Measurements from ENCODE around the gene SIN3A.

SIN3A gene

DNA sequence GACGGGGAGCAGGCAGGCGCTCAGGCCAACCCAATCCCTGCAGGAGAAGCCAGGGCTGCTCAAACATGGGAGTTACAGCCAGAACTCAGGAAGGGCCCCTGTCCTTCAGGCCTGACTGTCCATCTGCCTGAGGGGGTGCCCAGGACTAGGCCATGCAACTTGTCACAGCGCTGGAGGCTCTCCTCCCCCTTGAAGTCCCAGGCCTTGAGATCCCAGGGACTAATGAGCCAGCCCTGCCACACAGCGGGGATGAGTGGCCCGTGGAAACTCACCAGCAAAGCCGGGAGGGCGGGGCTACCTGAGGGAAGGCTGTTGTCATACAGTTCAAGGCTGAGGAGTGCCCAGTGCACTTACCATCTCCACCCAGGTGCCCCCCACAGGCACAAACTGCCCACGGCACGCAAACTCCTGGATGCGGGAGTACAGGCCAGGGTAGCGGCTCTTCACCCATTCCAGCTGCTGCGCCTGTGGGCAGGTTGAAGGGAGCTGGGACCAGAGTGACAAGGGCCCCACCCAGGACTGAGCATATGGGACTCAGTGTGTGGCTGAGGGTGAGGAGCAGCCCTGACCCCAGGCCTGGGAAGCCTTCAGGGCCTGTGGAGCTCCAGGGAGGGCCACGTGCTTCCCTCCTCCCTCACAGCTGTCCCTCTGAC lies 89.4 kb downstream of the SIN3A start:
- H3K27me3 ChIP-seq (replicated peaks; ENCODE audit: control insufficient read depth, insufficient read depth, low read length): no peaks in the 10 kb centered on the region
- no peak overlapping the region for H3K4me3 ChIP-seq (replicated peaks; ENCODE audit: low read depth, low read length)
- TF ChIP-seq, protein P1, sequence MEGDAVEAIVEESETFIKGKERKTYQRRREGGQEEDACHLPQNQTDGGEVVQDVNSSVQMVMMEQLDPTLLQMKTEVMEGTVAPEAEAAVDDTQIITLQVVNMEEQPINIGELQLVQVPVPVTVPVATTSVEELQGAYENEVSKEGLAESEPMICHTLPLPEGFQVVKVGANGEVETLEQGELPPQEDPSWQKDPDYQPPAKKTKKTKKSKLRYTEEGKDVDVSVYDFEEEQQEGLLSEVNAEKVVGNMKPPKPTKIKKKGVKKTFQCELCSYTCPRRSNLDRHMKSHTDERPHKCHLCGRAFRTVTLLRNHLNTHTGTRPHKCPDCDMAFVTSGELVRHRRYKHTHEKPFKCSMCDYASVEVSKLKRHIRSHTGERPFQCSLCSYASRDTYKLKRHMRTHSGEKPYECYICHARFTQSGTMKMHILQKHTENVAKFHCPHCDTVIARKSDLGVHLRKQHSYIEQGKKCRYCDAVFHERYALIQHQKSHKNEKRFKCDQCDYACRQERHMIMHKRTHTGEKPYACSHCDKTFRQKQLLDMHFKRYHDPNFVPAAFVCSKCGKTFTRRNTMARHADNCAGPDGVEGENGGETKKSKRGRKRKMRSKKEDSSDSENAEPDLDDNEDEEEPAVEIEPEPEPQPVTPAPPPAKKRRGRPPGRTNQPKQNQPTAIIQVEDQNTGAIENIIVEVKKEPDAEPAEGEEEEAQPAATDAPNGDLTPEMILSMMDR (IDR thresholded peaks at IDR 0.05; ENCODE audit: insufficient read depth, low read length, poor library complexity, severe bottlenecking): no peak
- DNase-seq (ENCODE audit: extremely low read depth, insufficient read length): no peak
- peaks cover 46% of the 10 kb centered on the region for H3K36me3 ChIP-seq (ENCODE audit: control insufficient read depth, insufficient read depth, low read length)

GRCh38 chr15:75361361-75361988 lies 90.0 kb downstream of the SIN3A start:
- peaks cover 47% of the 10 kb centered on the region for H3K36me3 ChIP-seq (ENCODE audit: control insufficient read depth, insufficient read depth, low read length)
- no peaks in the 10 kb centered on the region for H3K27me3 ChIP-seq (replicated peaks; ENCODE audit: control insufficient read depth, insufficient read depth, low read length)
- no peak overlapping the region for H3K4me3 ChIP-seq (replicated peaks; ENCODE audit: low read depth, low read length)
- no peak for DNase-seq (ENCODE audit: extremely low read depth, insufficient read length)
- TF ChIP-seq, protein P1 (IDR thresholded peaks at IDR 0.05; ENCODE audit: insufficient read depth, low read length, poor library complexity, severe bottlenecking): no peak

DNA sequence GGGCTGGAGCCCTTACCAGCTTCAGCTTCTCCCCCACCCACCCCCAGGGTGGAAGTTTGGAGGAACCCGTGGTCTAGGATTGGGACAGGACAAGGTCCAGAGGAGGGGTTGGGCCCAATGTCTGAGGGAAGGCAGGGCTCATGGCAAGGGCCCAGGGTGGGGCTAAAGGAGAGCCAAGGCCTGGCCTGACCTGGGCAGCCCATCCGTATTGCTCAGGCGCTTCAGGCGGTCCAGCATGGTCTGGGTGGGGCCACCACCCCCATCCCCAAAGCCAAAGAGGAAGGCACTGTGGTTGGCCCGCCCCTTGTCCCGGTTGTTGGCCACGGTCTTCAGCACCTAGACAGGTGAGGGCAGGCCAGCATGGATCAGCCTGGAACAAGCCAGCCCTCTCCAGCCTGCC lies 90.6 kb downstream of the SIN3A start:
- Histone ChIP-seq H3K4me3 (replicated peaks; ENCODE audit: low read depth, low read length) (no peak overlapping the region), H3K27me3 (replicated peaks; ENCODE audit: control insufficient read depth, insufficient read depth, low read length) (no peaks in the 10 kb centered on the region), H3K36me3 (ENCODE audit: control insufficient read depth, insufficient read depth, low read length) (peaks cover 48% of the 10 kb centered on the region)
- DNase-seq (ENCODE audit: extremely low read depth, insufficient read length): no peak
- TF ChIP-seq, protein P1 (IDR thresholded peaks at IDR 0.05; ENCODE audit: insufficient read depth, low read length, poor library complexity, severe bottlenecking): no peak

- Histone ChIP-seq H3K27me3 (replicated peaks; ENCODE audit: control insufficient read depth, insufficient read depth, low read length) (no peaks in the 10 kb centered on the region), H3K4me3 (replicated peaks; ENCODE audit: low read depth, low read length) (no peak overlapping the region), H3K36me3 (ENCODE audit: control insufficient read depth, insufficient read depth, low read length) (peaks cover 50% of the 10 kb centered on the region)
- TF ChIP-seq, protein P1 (IDR thresholded peaks at IDR 0.05; ENCODE audit: insufficient read depth, low read length, poor library complexity, severe bottlenecking): no peak
- DNase-seq (ENCODE audit: extremely low read depth, insufficient read length): no peak
Measured at GRCh38 chr15:75360391-75360790, 91.1 kb downstream of the SIN3A start.

- Histone ChIP-seq H3K4me3 (replicated peaks; ENCODE audit: low read depth, low read length) (no peak overlapping the region), H3K36me3 (ENCODE audit: control insufficient read depth, insufficient read depth, low read length) (peaks cover 50% of the 10 kb centered on the region)
- TF ChIP-seq, protein P1 (IDR thresholded peaks at IDR 0.05; ENCODE audit: insufficient read depth, low read length, poor library complexity, severe bottlenecking): no peak
Measured at GRCh38 chr15:75359537-75360250, 91.8 kb downstream of the SIN3A start.

More at GRCh38 chr15:75359537-75360250, 91.8 kb downstream of the SIN3A start:
- DNase-seq (ENCODE audit: extremely low read depth, insufficient read length): no peak
- H3K27me3 ChIP-seq (replicated peaks; ENCODE audit: control insufficient read depth, insufficient read depth, low read length): no peaks in the 10 kb centered on the region

All from GM06990 (cell line).